WERI-Rb-1 (cell line): ENCODE results near the gene PCSK4.

Source experiments
- DNase-seq: peaks from one replicate; pipeline ENCODE4 v3.0.0-alpha.2; 2020
- H3K27ac ChIP-seq: fragments of 250-450 bp; sonication (Bioruptor Pico); 2 replicates; pipeline ENCODE4 v1.5.1; 2020; ENCODE audit warnings: mild to moderate bottlenecking, moderate library complexity
- H3K27me3 ChIP-seq: fragments of 250-450 bp; sonication (Bioruptor Pico); 2 replicates; pipeline ENCODE4 v1.5.1; 2021; ENCODE audit warnings: mild to moderate bottlenecking, low read depth, moderate library complexity; ENCODE audit not compliant: insufficient read depth, severe bottlenecking
- H3K36me3 ChIP-seq: fragments of 250-450 bp; sonication (Bioruptor Pico); 2 replicates; pipeline ENCODE4 v1.5.1; 2020; ENCODE audit warnings: mild to moderate bottlenecking, moderate library complexity
- H3K4me3 ChIP-seq: 2 replicates; pipeline ENCODE4 v1.5.1; 2011; ENCODE audit warnings: low read depth, mild to moderate bottlenecking, control low read depth, low read length
- H3K9me3 ChIP-seq: fragments of 250-450 bp; sonication (Bioruptor Pico); 2 replicates; pipeline ENCODE4 v1.5.1; 2021; ENCODE audit warnings: mild to moderate bottlenecking, moderate library complexity; ENCODE audit not compliant: severe bottlenecking
- TF ChIP-seq, protein P1 (sequence below): IDR thresholded peaks from 2 replicates; pipeline ENCODE4 v1.5.1; 2011; ENCODE audit warnings: low read depth, mild to moderate bottlenecking, control low read depth, inconsistent platforms, low read length

The PCSK4 gene

DNA sequence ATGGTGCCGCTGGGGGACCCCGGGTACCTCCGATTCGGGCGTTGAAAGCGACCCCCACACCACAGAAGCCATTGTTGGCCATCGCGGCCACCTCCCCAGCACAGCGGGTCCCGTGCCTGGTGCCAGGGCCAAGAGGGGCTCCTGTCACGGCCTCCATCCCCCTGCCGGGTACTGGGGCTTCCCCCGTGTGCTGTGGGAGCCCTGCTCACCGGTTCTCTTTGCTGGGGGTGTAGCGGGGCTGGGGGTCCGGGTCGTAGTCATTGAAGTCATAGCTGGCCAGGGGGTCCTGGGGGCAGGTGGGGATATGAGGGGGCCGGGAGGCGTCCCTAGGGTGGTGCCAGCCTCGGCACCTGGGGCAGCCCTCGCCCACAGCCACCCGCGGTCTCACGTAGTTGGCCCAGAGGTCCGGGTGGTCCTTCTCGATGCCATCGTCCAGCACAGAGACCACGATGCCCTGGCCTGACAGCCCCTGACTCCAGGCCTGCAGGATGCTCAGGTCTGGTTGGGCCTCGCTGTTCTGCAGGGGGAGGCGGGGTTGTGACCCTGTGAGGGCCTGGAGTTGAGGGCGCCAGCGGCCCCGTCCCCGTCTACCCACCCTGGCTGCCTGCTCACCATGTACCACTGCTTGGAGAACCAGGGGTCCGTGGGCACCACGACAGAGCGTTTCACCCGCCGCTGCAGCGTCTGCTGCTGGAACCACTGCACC, 2.4 kb downstream of the PCSK4 start:
- DNase-seq = no peak
- Histone ChIP-seq H3K4me3 (no peak overlapping the region), H3K9me3 (no peaks in the 10 kb centered on the region), H3K36me3 (no peaks in the 10 kb centered on the region), H3K27ac (no peak overlapping the region), H3K27me3 (no peaks in the 10 kb centered on the region)
- TF ChIP-seq, protein P1, sequence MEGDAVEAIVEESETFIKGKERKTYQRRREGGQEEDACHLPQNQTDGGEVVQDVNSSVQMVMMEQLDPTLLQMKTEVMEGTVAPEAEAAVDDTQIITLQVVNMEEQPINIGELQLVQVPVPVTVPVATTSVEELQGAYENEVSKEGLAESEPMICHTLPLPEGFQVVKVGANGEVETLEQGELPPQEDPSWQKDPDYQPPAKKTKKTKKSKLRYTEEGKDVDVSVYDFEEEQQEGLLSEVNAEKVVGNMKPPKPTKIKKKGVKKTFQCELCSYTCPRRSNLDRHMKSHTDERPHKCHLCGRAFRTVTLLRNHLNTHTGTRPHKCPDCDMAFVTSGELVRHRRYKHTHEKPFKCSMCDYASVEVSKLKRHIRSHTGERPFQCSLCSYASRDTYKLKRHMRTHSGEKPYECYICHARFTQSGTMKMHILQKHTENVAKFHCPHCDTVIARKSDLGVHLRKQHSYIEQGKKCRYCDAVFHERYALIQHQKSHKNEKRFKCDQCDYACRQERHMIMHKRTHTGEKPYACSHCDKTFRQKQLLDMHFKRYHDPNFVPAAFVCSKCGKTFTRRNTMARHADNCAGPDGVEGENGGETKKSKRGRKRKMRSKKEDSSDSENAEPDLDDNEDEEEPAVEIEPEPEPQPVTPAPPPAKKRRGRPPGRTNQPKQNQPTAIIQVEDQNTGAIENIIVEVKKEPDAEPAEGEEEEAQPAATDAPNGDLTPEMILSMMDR = no peak

DNA sequence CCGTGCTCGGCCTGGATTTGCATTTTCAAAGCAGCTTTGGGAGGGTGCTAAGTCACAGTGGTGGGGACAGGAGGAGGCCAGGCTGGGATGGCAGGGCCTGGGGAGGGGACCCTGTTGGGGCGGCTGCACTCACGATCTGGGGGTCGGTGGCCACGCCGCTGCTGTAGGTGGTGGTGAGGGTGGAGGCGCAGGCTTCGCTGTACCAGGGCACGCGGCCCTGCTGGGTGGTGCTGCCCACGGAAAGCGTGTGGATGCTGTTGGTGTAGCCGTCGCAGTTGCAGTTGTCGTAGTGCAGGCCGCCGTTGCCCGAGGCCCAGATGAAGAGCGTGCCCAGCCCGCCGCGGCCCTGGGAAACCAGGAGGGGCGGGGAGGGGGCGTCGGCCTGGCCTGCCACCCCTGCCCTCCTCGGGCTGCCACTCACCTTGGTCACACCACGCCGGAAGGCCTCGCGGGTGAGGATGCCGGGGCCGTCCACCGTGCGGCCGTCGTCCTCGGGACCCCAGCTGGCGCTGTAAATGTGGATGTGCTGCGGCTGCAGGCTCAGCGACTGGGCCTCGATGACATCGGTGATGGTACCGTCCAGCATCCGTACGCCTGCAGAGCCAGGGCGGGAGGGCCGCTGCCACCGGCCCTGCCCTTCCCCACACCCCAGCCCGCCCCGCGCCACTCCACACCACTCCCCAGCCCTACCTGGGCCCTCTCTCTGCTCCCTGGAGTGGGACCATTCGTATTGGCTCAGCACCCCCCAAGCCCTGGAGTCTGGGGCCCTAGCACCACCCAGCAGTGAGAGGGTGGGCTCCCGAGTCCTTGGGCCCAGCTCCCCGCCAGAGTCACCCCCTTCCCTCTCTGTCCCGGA, 3.2 kb downstream of the PCSK4 start:
- H3K27ac ChIP-seq = no peak overlapping the region
- no peaks in the 10 kb centered on the region for H3K36me3 ChIP-seq
- no peak overlapping the region for H3K4me3 ChIP-seq
- no peaks in the 10 kb centered on the region for H3K27me3 ChIP-seq
- no peaks in the 10 kb centered on the region for H3K9me3 ChIP-seq
- no peak for DNase-seq
- TF ChIP-seq, protein P1 = no peak

DNA sequence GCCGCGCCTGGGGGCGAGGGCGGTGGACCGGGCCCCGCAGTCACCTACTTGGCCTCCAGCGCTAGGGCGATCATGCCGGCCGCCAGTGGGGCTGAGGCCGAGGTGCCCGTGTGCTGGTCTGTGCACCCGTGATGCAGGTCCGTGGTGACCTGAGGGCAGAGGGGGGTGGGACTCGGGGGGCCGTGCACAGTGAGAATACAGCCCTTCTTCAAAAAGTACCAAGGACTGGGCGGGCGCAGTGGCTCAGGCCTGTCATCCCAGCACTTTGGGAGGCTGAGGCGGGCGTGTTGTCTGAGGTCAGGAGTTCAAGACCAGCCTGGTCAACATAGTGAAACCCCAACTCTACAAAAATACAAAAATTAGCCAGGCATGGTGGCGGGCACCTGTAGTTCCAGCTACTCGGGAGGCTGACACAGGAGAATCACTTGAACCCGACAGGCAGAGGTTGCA, 6.1 kb downstream of the PCSK4 start:
- no peak for DNase-seq
- H3K27me3 ChIP-seq = no peaks in the 10 kb centered on the region
- H3K27ac ChIP-seq = no peak overlapping the region
- no peaks in the 10 kb centered on the region for H3K9me3 ChIP-seq
- TF ChIP-seq, protein P1 = no peak
- no peaks in the 10 kb centered on the region for H3K36me3 ChIP-seq
- no peak overlapping the region for H3K4me3 ChIP-seq

DNA sequence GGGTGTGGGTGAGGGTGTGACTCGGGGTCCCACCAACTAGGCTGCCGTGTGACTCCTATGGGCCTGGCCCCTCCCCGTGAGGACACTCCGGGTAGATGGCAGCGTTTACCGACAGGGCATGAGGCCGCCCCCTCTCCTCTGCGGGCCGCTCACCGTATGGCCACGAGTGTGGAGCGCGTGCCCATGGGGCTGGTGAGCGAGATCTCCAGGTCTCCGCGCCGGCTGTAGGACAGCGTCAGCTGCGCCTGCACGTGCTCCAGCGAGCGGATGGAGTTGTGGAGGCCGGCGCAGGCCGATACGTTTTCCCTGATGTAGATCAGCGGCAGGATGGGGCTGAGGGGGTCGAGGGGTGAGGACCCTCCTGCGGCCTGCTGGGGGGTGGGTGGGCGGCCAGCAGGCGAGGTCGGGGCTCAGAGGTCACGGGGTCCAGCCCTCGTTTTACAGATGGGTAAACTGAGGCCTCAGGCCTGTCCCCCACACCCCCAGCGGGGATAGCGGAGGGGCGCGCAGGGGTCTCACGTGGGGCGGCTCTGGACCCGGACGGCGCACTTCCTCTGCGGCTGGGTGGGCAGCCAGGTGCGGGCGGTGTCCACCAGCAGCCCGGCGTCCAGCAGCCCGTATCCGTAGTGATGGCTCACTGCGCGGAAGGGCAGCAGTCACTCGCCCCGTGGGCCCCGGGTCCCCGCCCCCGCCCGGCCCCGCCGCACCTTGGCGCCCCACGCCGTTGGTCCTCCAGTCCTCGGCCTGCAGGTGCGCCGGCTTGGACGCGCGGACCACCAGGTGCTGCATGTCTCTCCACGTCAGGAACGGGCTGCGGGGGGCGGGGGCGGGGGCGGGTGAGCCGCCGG, 6.8 kb downstream of the PCSK4 start:
- no peak for DNase-seq
- Histone ChIP-seq H3K4me3 (no peak overlapping the region), H3K36me3 (no peaks in the 10 kb centered on the region), H3K27me3 (no peaks in the 10 kb centered on the region), H3K27ac (no peak overlapping the region), H3K9me3 (no peaks in the 10 kb centered on the region)
- TF ChIP-seq, protein P1 = no peak

DNA sequence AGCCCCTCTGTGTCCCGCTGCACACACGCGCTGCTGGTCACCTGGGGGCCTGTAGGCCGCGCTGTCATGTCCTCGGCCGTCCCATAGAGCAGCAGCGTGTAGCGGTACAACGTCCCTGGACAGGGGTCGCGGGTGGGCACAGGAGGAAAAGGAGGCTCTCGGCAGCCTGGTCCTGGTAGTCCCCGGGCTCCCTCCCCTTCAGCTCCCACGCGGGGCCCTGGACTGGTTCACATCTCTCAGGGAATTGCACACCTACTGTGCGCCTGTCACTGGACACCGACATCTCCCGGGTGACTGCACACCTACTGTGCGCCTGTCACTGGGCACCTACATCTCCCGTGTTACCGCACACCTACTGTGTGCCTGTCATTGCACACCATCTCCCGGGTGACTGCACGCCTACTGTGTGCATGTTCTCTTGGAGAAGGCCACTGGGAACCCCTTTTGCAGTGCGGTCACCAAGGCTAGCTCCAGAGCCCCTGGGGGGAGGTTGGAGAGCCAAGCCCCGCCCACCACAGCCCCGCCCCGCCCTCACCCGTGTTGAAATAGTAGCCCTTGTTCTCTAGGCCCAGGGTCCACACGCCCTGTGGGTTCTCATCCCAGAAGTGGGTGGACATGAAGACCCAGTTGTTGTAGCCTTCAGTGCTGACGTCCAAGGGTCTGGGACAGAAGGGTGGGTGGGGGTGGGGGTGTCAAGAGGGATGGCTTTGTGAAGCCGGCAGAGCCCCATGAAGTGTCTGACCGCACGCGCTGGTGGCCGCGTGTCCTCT, 7.6 kb downstream of the PCSK4 start:
- peaks cover 5% of the 10 kb centered on the region for H3K36me3 ChIP-seq
- DNase-seq = no peak
- TF ChIP-seq, protein P1 = no peak

More for the DNA sequence above, 7.6 kb downstream of the PCSK4 start:
- no peaks in the 10 kb centered on the region for H3K27me3 ChIP-seq
- no peak overlapping the region for H3K27ac ChIP-seq
- H3K4me3 ChIP-seq = no peak overlapping the region
- no peaks in the 10 kb centered on the region for H3K9me3 ChIP-seq
